Measurements from ENCODE around the gene GPAT3.

GPAT3 gene

GRCh38 chr4:83561381-83561780 lies 25.5 kb downstream of the GPAT3 start:
- peaks cover 16 to 35% of the 10 kb centered on the region in 2 experiments for H3K4me1 ChIP-seq (ENCODE audit: control insufficient read depth in 1 of 2, insufficient read depth in 1 of 2, low read depth in 1 of 2, low read length in 1 of 2)
- H3K27me3 ChIP-seq, result no peaks in the 10 kb centered on the region
- no peak overlapping the region for H3K4me3 ChIP-seq (ENCODE audit: low read depth in 1 of 2, low read length in 1 of 2)
- peaks cover 4% of the 10 kb centered on the region for H3K36me3 ChIP-seq
- no peak for TF ChIP-seq CTCF (IDR thresholded peaks at IDR 0.05)
- no peaks in the 10 kb centered on the region for H3K9me3 ChIP-seq
- no peak overlapping the region for H3K27ac ChIP-seq

- H3K4me3 ChIP-seq (ENCODE audit: low read depth in 1 of 2, low read length in 1 of 2), result no peak overlapping the region
- no peaks in the 10 kb centered on the region for H3K9me3 ChIP-seq
- H3K36me3 ChIP-seq, result peaks cover 4% of the 10 kb centered on the region
- no peak overlapping the region for H3K27ac ChIP-seq
- no peak for TF ChIP-seq CTCF (IDR thresholded peaks at IDR 0.05)
- H3K4me1 ChIP-seq (ENCODE audit: control insufficient read depth in 1 of 2, insufficient read depth in 1 of 2, low read depth in 1 of 2, low read length in 1 of 2), result peaks cover 8 to 27% of the 10 kb centered on the region in 2 experiments
- H3K27me3 ChIP-seq, result no peaks in the 10 kb centered on the region
Measured at GRCh38 chr4:83563998-83564397, 28.1 kb downstream of the GPAT3 start.

GRCh38 chr4:83568062-83568461 lies 32.2 kb downstream of the GPAT3 start:
- Histone ChIP-seq H3K36me3 (peaks cover 4% of the 10 kb centered on the region), H3K4me3 (ENCODE audit: low read depth in 1 of 2, low read length in 1 of 2) (no peak overlapping the region), H3K27me3 (no peaks in the 10 kb centered on the region), H3K27ac (no peak overlapping the region), H3K9me3 (no peaks in the 10 kb centered on the region), H3K4me1 (ENCODE audit: control insufficient read depth in 1 of 2, insufficient read depth in 1 of 2, low read depth in 1 of 2, low read length in 1 of 2) (peaks cover 31 to 54% of the 10 kb centered on the region in 2 experiments)
- no peak for TF ChIP-seq CTCF (IDR thresholded peaks at IDR 0.05)

GRCh38 chr4:83569429-83569828 lies 33.5 kb downstream of the GPAT3 start:
- Histone ChIP-seq H3K36me3 (peaks cover 4% of the 10 kb centered on the region), H3K4me3 (ENCODE audit: low read depth in 1 of 2, low read length in 1 of 2) (peak overlapping the region in 1 of 2 experiments; percentile 7), H3K9me3 (no peaks in the 10 kb centered on the region), H3K4me1 (ENCODE audit: control insufficient read depth in 1 of 2, insufficient read depth in 1 of 2, low read depth in 1 of 2, low read length in 1 of 2) (peaks cover 31 to 47% of the 10 kb centered on the region in 2 experiments), H3K27ac (peak overlapping the region; percentile 84), H3K27me3 (no peaks in the 10 kb centered on the region)
- no peak for TF ChIP-seq CTCF (IDR thresholded peaks at IDR 0.05)

GRCh38 chr4:83569987-83570386 lies 34.1 kb downstream of the GPAT3 start:
- no peak for TF ChIP-seq CTCF (IDR thresholded peaks at IDR 0.05)
- no peaks in the 10 kb centered on the region for H3K27me3 ChIP-seq
- H3K27ac ChIP-seq, result peak overlapping the region; percentile 84
- H3K4me3 ChIP-seq (ENCODE audit: low read depth in 1 of 2, low read length in 1 of 2), result peak overlapping the region; percentile 5 to 7
- peaks cover 4% of the 10 kb centered on the region for H3K36me3 ChIP-seq
- peaks cover 31 to 46% of the 10 kb centered on the region in 2 experiments for H3K4me1 ChIP-seq (ENCODE audit: control insufficient read depth in 1 of 2, insufficient read depth in 1 of 2, low read depth in 1 of 2, low read length in 1 of 2)
- no peaks in the 10 kb centered on the region for H3K9me3 ChIP-seq

- Histone ChIP-seq H3K36me3 (no peaks in the 10 kb centered on the region), H3K4me3 (ENCODE audit: low read depth in 1 of 2, low read length in 1 of 2) (no peak overlapping the region), H3K4me1 (ENCODE audit: control insufficient read depth in 1 of 2, insufficient read depth in 1 of 2, low read depth in 1 of 2, low read length in 1 of 2) (peaks cover 31 to 38% of the 10 kb centered on the region in 2 experiments), H3K27ac (no peak overlapping the region), H3K27me3 (no peaks in the 10 kb centered on the region), H3K9me3 (no peaks in the 10 kb centered on the region)
- no peak for TF ChIP-seq CTCF (IDR thresholded peaks at IDR 0.05)
Measured at GRCh38 chr4:83572848-83573247, 36.9 kb downstream of the GPAT3 start.

All from neutrophil (primary cell).